Measurements from ENCODE around the gene RELCH. TPM values are rescaled to one million over a fixed set of nuclear protein-coding genes. Genes with fewer than 3 reads are reported as not detected.

Gene RELCH
- total RNA-seq, 2 experiments from 2014 or later = 32.8 to 37.4 TPM

- POLR2A ChIA-PET = no interaction called here
- Mint-ChIP-seq H3K27ac (no peak overlapping the region), H3K4me1 (ENCODE audit: low read depth) (peaks cover 22% of the 10 kb centered on the region), H3K27me3 (ENCODE audit: low read depth) (no peaks in the 10 kb centered on the region), H3K36me3 (ENCODE audit: low read depth) (peaks cover 22% of the 10 kb centered on the region), H3K9me3 (ENCODE audit: insufficient read depth) (no peaks in the 10 kb centered on the region), H3K4me3 (no peak overlapping the region)
- ATAC-seq (no peak), DNase-seq (no peak)
- CTCF ChIA-PET = interaction anchor here (0.9 to 2.4 kb wide), 4 partner anchors 10 to 52 kb away, joined by 3 to 14 read pairs (median 6); partner anchors contain the start of genes PIGN and RELCH
These were observed 9.9 kb downstream of the RELCH start for GRCh38 chr18:62196980-62197379.

- no peak for ATAC-seq
- Mint-ChIP-seq H3K4me3 (no peak overlapping the region), H3K36me3 (ENCODE audit: low read depth) (peaks cover 11% of the 10 kb centered on the region), H3K9me3 (ENCODE audit: insufficient read depth) (no peaks in the 10 kb centered on the region), H3K4me1 (ENCODE audit: low read depth) (peaks cover 10% of the 10 kb centered on the region), H3K27ac (no peak overlapping the region), H3K27me3 (ENCODE audit: low read depth) (no peaks in the 10 kb centered on the region)
- CTCF ChIA-PET = interaction anchor here (1.3 to 2.4 kb wide), 4 partner anchors 11 to 51 kb away, joined by 3 to 14 read pairs (median 5); partner anchors contain the start of genes PIGN and RELCH
- POLR2A ChIA-PET = interaction anchor here (1.9 kb wide), 1 partner anchor 11 kb away, joined by 6 read pairs; the partner anchor contains the start of genes PIGN and RELCH
- DNase-seq = no peak
These were observed 11.2 kb downstream of the RELCH start for GRCh38 chr18:62198259-62198658.

GRCh38 chr18:62199629-62200028 lies 12.6 kb downstream of the RELCH start:
- H3K4me1 Mint-ChIP-seq (ENCODE audit: low read depth) = peaks cover 9% of the 10 kb centered on the region

GRCh38 chr18:62200121-62200914 lies 13.3 kb downstream of the RELCH start:
- Mint-ChIP-seq H3K27ac (no peak overlapping the region), H3K9me3 (ENCODE audit: insufficient read depth) (no peaks in the 10 kb centered on the region), H3K27me3 (ENCODE audit: low read depth) (no peaks in the 10 kb centered on the region), H3K4me3 (no peak overlapping the region), H3K36me3 (ENCODE audit: low read depth) (peaks cover 5% of the 10 kb centered on the region), H3K4me1 (ENCODE audit: low read depth) (peaks cover 9% of the 10 kb centered on the region)
- DNase-seq = no peak
- CTCF ChIA-PET = interaction anchor here (0.8 to 1.5 kb wide), 4 partner anchors 13 to 73 kb away, joined by 3 to 6 read pairs (median 4); partner anchors contain the start of genes PIGN and RELCH
- POLR2A ChIA-PET = interaction anchor here (1.9 kb wide), 1 partner anchor 13 kb away, joined by 6 read pairs; the partner anchor contains the start of genes PIGN and RELCH
- ATAC-seq = no peak

More at GRCh38 chr18:62199629-62200028, 12.6 kb downstream of the RELCH start:
- CTCF ChIA-PET = interaction anchor here (0.8 to 1.5 kb wide), 4 partner anchors 12 to 73 kb away, joined by 3 to 6 read pairs (median 4); partner anchors contain the start of genes PIGN and RELCH
- Mint-ChIP-seq H3K4me3 (no peak overlapping the region), H3K9me3 (ENCODE audit: insufficient read depth) (no peaks in the 10 kb centered on the region), H3K36me3 (ENCODE audit: low read depth) (peaks cover 6% of the 10 kb centered on the region), H3K27me3 (ENCODE audit: low read depth) (no peaks in the 10 kb centered on the region), H3K27ac (no peak overlapping the region)
- POLR2A ChIA-PET = interaction anchor here (1.9 kb wide), 1 partner anchor 12 kb away, joined by 6 read pairs; the partner anchor contains the start of genes PIGN and RELCH
- ATAC-seq (no peak), DNase-seq (no peak)

GRCh38 chr18:62201870-62202269 lies 14.8 kb downstream of the RELCH start:
- DNase-seq = no peak
- Mint-ChIP-seq H3K27me3 (ENCODE audit: low read depth) (no peaks in the 10 kb centered on the region), H3K4me3 (no peak overlapping the region), H3K4me1 (ENCODE audit: low read depth) (peaks cover 9% of the 10 kb centered on the region), H3K27ac (no peak overlapping the region), H3K36me3 (ENCODE audit: low read depth) (no peaks in the 10 kb centered on the region), H3K9me3 (ENCODE audit: insufficient read depth) (no peaks in the 10 kb centered on the region)
- no peak for ATAC-seq
- ChIA-PET CTCF (no interaction called here), POLR2A (no interaction called here)

GRCh38 chr18:62205824-62206223 lies 18.8 kb downstream of the RELCH start:
- H3K27me3 Mint-ChIP-seq (ENCODE audit: low read depth) = no peaks in the 10 kb centered on the region
- H3K27ac Mint-ChIP-seq = no peak overlapping the region
- CTCF ChIA-PET = no interaction called here
- no peaks in the 10 kb centered on the region for H3K9me3 Mint-ChIP-seq (ENCODE audit: insufficient read depth)
- H3K4me3 Mint-ChIP-seq = no peak overlapping the region
- no peak for ATAC-seq
- no peak for DNase-seq
- peaks cover 16% of the 10 kb centered on the region for H3K36me3 Mint-ChIP-seq (ENCODE audit: low read depth)
- POLR2A ChIA-PET = no interaction called here
- H3K4me1 Mint-ChIP-seq (ENCODE audit: low read depth) = peaks cover 2% of the 10 kb centered on the region

- DNase-seq (no peak), ATAC-seq (no peak)
- Mint-ChIP-seq H3K4me3 (no peak overlapping the region), H3K27me3 (ENCODE audit: low read depth) (no peaks in the 10 kb centered on the region), H3K27ac (no peak overlapping the region), H3K36me3 (ENCODE audit: low read depth) (peaks cover 16% of the 10 kb centered on the region), H3K4me1 (ENCODE audit: low read depth) (peaks cover 2% of the 10 kb centered on the region), H3K9me3 (ENCODE audit: insufficient read depth) (no peaks in the 10 kb centered on the region)
- ChIA-PET POLR2A (no interaction called here), CTCF (no interaction called here)
These were observed 19.5 kb downstream of the RELCH start for GRCh38 chr18:62206593-62206992.

GRCh38 chr18:62209046-62209445 lies 22.0 kb downstream of the RELCH start:
- no peak for DNase-seq
- Mint-ChIP-seq H3K9me3 (ENCODE audit: insufficient read depth) (no peaks in the 10 kb centered on the region), H3K4me3 (no peak overlapping the region), H3K36me3 (ENCODE audit: low read depth) (peaks cover 31% of the 10 kb centered on the region), H3K27me3 (ENCODE audit: low read depth) (no peaks in the 10 kb centered on the region), H3K27ac (no peak overlapping the region), H3K4me1 (ENCODE audit: low read depth) (peaks cover 2% of the 10 kb centered on the region)
- POLR2A ChIA-PET = no interaction called here
- CTCF ChIA-PET = no interaction called here
- no peak for ATAC-seq

GRCh38 chr18:62210138-62210537 lies 23.1 kb downstream of the RELCH start:
- Mint-ChIP-seq H3K4me1 (ENCODE audit: low read depth) (peaks cover 2% of the 10 kb centered on the region), H3K27me3 (ENCODE audit: low read depth) (no peaks in the 10 kb centered on the region), H3K9me3 (ENCODE audit: insufficient read depth) (no peaks in the 10 kb centered on the region), H3K4me3 (no peak overlapping the region), H3K36me3 (ENCODE audit: low read depth) (peaks cover 36% of the 10 kb centered on the region), H3K27ac (no peak overlapping the region)
- ChIA-PET CTCF (no interaction called here), POLR2A (no interaction called here)
- DNase-seq (no peak), ATAC-seq (no peak)

GRCh38 chr18:62211325-62211828 lies 24.3 kb downstream of the RELCH start:
- Mint-ChIP-seq H3K4me3 (no peak overlapping the region), H3K4me1 (ENCODE audit: low read depth) (peaks cover 2% of the 10 kb centered on the region), H3K9me3 (ENCODE audit: insufficient read depth) (no peaks in the 10 kb centered on the region), H3K36me3 (ENCODE audit: low read depth) (peaks cover 39% of the 10 kb centered on the region), H3K27me3 (ENCODE audit: low read depth) (no peaks in the 10 kb centered on the region), H3K27ac (no peak overlapping the region)
- POLR2A ChIA-PET = no interaction called here
- ATAC-seq = no peak
- CTCF ChIA-PET = no interaction called here
- no peak for DNase-seq

GRCh38 chr18:62214790-62215189 lies 27.7 kb downstream of the RELCH start:
- DNase-seq = no peak
- ATAC-seq = no peak
- POLR2A ChIA-PET = interaction anchor here (0.7 kb wide), 1 partner anchor 28 kb away, joined by 3 read pairs; the partner anchor contains the start of genes PIGN and RELCH
- H3K4me3 Mint-ChIP-seq = no peak overlapping the region
- H3K9me3 Mint-ChIP-seq (ENCODE audit: insufficient read depth) = no peaks in the 10 kb centered on the region
- no peak overlapping the region for H3K27ac Mint-ChIP-seq
- H3K4me1 Mint-ChIP-seq (ENCODE audit: low read depth) = peaks cover 1% of the 10 kb centered on the region
- peaks cover 39% of the 10 kb centered on the region for H3K36me3 Mint-ChIP-seq (ENCODE audit: low read depth)
- CTCF ChIA-PET = interaction anchor here (1.5 kb wide), 2 partner anchors 14 to 34 kb away, joined by 3 read pairs; no protein-coding TSS in a partner anchor
- H3K27me3 Mint-ChIP-seq (ENCODE audit: low read depth) = no peaks in the 10 kb centered on the region

GRCh38 chr18:62224229-62224628 lies 37.2 kb downstream of the RELCH start:
- Mint-ChIP-seq H3K27me3 (ENCODE audit: low read depth) (no peaks in the 10 kb centered on the region), H3K27ac (no peak overlapping the region), H3K9me3 (ENCODE audit: insufficient read depth) (no peaks in the 10 kb centered on the region), H3K4me1 (ENCODE audit: low read depth) (peaks cover 6% of the 10 kb centered on the region), H3K36me3 (ENCODE audit: low read depth) (peaks cover 50% of the 10 kb centered on the region), H3K4me3 (no peak overlapping the region)
- no peak for ATAC-seq
- no peak for DNase-seq
- POLR2A ChIA-PET = no interaction called here
- CTCF ChIA-PET = no interaction called here
